Measurements from ENCODE around the gene SCARB1. TPM values are rescaled to one million over a fixed set of nuclear protein-coding genes. Genes with fewer than 3 reads are reported as not detected.

Gene SCARB1
- total RNA-seq, 4 donors from 2014 or later, result 15.3 to 55.3 (median 29.7) TPM

GRCh38 chr12:124769163-124769530, 94.5 kb downstream of the SCARB1 start:
- H3K9me3 ChIP-seq, result peaks cover 0 to 9% (median 0%) of the 10 kb centered on the region in 4 donors
- H3K36me3 ChIP-seq, result no peaks in the 10 kb centered on the region
- H3K4me3 ChIP-seq, result no peak overlapping the region
- TF ChIP-seq CTCF (IDR thresholded peaks at IDR 0.05) (no peak), EP300 (IDR thresholded peaks at IDR 0.05) (no peak), POLR2A (IDR thresholded peaks at IDR 0.05) (no peak)
- WGBS, 2 donors, result 64 to 70% methylated on average over 3 of the region's 3 CpGs
- H3K4me1 ChIP-seq, result peaks cover 0 to 50% (median 28%) of the 10 kb centered on the region in 4 donors
- H3K27ac ChIP-seq, result no peak overlapping the region
- H3K27me3 ChIP-seq, result no peaks in the 10 kb centered on the region
- DNase-seq (ENCODE audit: low spot score in 2 of 2), result no peak

- TF ChIP-seq POLR2A (IDR thresholded peaks at IDR 0.05) (no peak), EP300 (IDR thresholded peaks at IDR 0.05) (no peak), CTCF (IDR thresholded peaks at IDR 0.05) (no peak)
- 77 to 86% methylated on average over 11 of the region's 11 CpGs for WGBS, 2 donors
- no peak for DNase-seq (ENCODE audit: low spot score in 2 of 2)
- Histone ChIP-seq H3K27me3 (no peaks in the 10 kb centered on the region), H3K36me3 (no peaks in the 10 kb centered on the region), H3K27ac (no peak overlapping the region), H3K4me3 (no peak overlapping the region), H3K9me3 (peaks cover 0 to 13% (median 0%) of the 10 kb centered on the region in 4 donors), H3K4me1 (peaks cover 0 to 52% (median 28%) of the 10 kb centered on the region in 4 donors)
Observed at GRCh38 chr12:124768452-124769162, 95.1 kb downstream of the SCARB1 start.

- Histone ChIP-seq H3K36me3 (no peaks in the 10 kb centered on the region), H3K9me3 (peaks cover 0 to 13% (median 0%) of the 10 kb centered on the region in 4 donors), H3K27me3 (no peaks in the 10 kb centered on the region), H3K4me1 (peaks cover 0 to 65% (median 31%) of the 10 kb centered on the region in 4 donors), H3K4me3 (no peak overlapping the region), H3K27ac (peak overlapping the region in 2 of 4 donors; percentile 80 to 88)
- peak; percentile 75 to 80 for DNase-seq (ENCODE audit: low spot score in 2 of 2)
- peak; percentile 95 to 100 (median 99) for TF ChIP-seq CTCF (IDR thresholded peaks at IDR 0.05)
- TF ChIP-seq EP300 (IDR thresholded peaks at IDR 0.05), result no peak
- WGBS, 2 donors, result 32 to 48% methylated on average over 12 to 20 of the region's 21 CpGs
Observed at GRCh38 chr12:124767066-124767821, 96.4 kb downstream of the SCARB1 start.

GRCh38 chr12:124766727-124767065, 97.0 kb downstream of the SCARB1 start:
- peak in 1 of 2 donors; percentile 51 for TF ChIP-seq EP300 (IDR thresholded peaks at IDR 0.05)
- no peak for TF ChIP-seq POLR2A (IDR thresholded peaks at IDR 0.05)
- no peaks in the 10 kb centered on the region for H3K36me3 ChIP-seq

GRCh38 chr12:124765581-124766489, 97.8 kb downstream of the SCARB1 start:
- 53 to 57% methylated on average over 9 of the region's 9 CpGs for WGBS, 2 donors
- no peak for TF ChIP-seq POLR2A (IDR thresholded peaks at IDR 0.05)
- H3K4me1 ChIP-seq, result peaks cover 0 to 63% (median 28%) of the 10 kb centered on the region in 4 donors
- H3K4me3 ChIP-seq, result no peak overlapping the region
- no peaks in the 10 kb centered on the region for H3K27me3 ChIP-seq
- H3K9me3 ChIP-seq, result peaks cover 0 to 13% (median 0%) of the 10 kb centered on the region in 4 donors
- no peaks in the 10 kb centered on the region for H3K36me3 ChIP-seq
- no peak for DNase-seq (ENCODE audit: low spot score in 2 of 2)
- H3K27ac ChIP-seq, result peak overlapping the region; percentile 14 to 88 (median 74)

More at GRCh38 chr12:124766727-124767065, 97.0 kb downstream of the SCARB1 start:
- DNase-seq (ENCODE audit: low spot score in 2 of 2), result no peak
- peak overlapping the region; percentile 14 to 88 (median 74) for H3K27ac ChIP-seq
- no peaks in the 10 kb centered on the region for H3K27me3 ChIP-seq
- peaks cover 0 to 65% (median 29%) of the 10 kb centered on the region in 4 donors for H3K4me1 ChIP-seq
- no peak overlapping the region for H3K4me3 ChIP-seq
- peaks cover 0 to 13% (median 0%) of the 10 kb centered on the region in 4 donors for H3K9me3 ChIP-seq

All from tibial nerve (tissue), 4 donors.